ENCODE results near the gene ZNF608.

ZNF608 gene

DNA sequence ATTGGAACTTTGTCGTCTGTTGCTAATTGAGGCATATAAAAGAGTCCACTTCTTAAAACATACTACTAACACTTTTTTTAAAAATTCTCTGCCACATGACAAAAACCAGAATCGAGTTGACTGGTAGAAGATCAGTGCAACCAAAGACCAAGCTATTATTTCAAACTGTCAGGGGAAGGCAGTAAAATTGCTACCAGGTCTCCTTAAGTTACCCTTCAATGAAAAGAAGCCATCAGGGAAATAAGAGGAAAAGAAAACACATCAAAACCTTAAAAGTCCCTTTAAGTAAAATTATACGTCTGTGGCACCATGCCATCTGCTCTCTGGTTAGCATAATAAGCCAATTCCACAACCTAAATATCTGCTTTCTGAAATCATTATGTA is 9.6 kb downstream of the ZNF608 start:
- no peak for DNase-seq (ENCODE audit: low read depth)

DNA sequence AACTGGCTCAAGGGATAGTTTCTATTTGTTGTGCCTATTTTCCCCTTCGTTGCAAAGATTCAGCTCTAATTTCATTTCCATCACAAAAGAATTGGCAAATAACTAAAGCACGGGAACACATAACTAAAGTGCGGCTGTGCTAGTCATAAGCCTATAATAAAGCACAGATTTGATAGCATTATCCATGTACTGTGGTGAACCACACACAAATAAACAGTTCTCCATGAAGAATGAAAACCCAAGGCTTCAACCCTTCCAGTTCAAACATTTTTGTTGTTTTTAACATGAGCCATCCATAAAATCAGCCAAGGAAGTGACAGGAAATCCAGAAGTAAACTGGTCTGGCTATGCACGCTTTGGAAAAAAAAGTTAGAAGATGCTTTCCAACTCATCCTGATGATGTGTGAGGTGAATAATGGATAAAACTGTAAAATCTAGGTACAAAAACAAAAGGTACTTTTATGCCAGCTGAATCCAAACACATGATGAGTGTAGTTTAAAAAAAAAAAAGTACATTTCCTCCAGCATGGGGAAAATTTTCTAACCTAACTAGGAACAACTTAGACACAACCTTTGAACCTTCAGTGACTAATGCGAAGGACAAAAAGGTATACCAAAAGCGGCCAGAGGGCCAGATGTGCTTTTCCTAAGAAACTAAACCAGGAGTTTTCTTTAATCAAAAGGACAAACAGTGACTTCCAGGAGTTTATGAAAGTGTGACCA is 10.2 kb downstream of the ZNF608 start:
- DNase-seq (ENCODE audit: low read depth) = no peak

DNA sequence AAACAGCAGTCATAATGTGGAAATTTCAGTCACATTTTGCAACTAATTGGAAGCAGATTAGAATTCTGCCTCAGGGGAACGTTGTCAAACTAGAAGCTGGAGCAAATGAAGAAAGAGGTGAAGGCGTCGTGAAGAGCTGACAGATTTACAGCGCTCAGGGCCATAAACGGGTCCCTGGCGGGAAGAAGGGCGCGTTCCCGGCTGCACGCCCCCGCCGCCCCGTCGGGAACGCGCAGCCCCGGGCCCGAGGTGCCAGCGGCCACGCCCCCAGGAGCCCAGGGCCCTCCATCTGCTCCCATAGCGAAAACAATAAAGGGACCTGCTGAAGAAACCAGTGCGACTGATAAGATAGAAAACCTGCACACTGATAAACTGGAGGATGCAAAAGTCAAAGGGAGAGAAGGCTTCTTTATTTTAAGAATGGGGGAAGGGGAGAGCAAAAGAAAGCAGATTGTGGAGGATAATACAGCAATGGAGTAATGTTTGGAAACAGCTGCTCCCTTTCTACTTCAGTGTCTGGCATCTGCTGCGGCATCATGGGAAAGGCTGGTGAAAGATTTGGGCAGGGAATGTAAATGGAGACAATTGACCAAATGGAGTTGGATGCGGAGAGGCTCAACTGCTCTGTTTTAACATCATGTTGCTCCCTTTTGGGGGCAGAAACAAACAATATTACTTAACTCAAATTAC is 11.1 kb downstream of the ZNF608 start:
- DNase-seq (ENCODE audit: low read depth) = no peak

- no peak for DNase-seq (ENCODE audit: low read depth)
Observed at GRCh38 chr5:124734574-124735168, 11.8 kb downstream of the ZNF608 start.

DNA sequence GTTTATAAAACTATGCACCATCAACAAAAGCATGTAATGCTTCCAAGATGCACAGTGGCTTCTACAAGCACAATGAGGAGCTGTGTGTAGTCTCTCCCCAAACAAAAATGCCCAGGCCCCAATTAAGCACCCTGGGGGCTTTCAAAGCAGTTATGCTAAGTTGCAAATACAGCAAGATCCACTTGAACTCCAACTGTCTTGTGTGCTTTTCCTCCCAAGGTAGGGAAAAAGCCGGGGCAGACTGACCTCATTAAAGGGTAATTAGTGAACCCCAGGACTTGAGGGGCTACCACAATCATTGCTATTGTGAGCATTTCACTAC is 13.1 kb downstream of the ZNF608 start:
- no peak for DNase-seq (ENCODE audit: low read depth)

DNA sequence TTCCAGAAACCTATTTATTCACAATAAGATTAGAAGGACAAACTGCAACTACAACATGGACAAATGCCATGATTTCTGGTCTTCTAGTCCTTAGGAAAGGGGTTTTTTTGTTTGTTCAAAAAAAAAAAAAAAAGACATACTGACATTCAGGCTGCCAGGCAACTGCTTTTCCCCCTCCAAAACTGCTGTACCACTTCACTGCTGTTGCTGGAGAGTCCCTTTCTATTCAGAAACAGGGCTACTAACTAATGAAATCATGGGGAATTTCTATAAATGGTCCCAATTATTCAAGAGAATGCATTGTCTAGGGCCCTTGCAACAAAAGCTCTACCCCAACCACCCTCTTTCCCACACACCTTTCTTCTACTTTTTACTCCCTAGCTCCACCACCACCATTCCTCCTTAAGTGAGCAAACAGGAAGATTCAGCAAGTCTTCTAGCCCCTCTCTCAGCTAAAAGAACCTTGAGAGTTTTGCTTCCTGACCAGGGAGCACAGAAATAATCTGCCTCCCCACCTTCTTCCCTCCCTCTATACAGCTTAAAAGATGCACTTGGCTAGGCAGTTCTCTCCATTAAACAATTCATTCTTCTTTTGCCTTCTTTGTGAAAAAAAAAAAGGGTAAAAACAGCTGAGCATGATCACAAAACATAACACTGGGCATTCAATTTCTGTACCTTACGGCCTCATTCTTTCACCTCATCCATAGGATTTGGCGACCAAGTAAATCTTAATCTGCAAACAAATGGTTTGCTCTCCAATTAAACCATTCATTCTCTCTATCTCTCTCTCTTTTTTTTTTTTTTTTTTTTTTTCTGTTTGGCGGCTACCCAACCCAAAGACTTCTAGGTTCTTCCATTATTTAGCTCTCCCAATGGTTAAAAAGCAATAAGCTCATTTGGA is 13.8 kb downstream of the ZNF608 start:
- no peak for DNase-seq (ENCODE audit: low read depth)

- no peak for DNase-seq (ENCODE audit: low read depth)
Observed at GRCh38 chr5:124730381-124730780, 16.1 kb downstream of the ZNF608 start.

DNA sequence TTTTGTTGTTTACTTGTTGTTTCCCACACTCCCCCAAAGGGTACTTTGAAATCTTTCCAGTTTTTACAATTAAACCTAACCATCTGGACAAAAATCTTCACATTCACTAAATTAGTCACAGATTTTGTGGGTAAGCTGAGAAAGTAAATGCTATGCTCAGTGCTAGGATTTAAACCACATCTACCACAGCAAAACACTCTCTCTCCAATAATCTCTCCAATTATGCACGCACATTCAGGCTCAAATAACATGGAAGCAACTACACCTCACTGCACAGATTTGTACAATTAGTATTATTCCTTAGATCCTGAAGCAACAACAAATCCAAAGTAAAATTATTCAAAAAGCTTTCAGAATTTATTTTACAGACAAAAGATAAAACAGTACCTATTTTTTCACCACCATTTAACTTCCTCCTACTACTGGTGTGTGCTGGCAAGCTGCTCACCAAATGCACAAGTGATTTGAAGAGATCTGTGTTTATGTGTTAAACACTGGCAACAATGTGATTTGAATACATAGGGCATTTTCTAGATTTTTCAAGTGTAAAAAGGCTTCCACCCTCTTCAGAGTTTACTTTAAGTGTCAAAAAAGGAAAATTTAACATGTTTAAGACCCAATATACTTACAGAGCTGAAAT is 16.6 kb downstream of the ZNF608 start:
- DNase-seq (ENCODE audit: low read depth) = no peak

- DNase-seq (ENCODE audit: low read depth) = no peak
Observed at GRCh38 chr5:124728968-124729332, 17.5 kb downstream of the ZNF608 start.

DNA sequence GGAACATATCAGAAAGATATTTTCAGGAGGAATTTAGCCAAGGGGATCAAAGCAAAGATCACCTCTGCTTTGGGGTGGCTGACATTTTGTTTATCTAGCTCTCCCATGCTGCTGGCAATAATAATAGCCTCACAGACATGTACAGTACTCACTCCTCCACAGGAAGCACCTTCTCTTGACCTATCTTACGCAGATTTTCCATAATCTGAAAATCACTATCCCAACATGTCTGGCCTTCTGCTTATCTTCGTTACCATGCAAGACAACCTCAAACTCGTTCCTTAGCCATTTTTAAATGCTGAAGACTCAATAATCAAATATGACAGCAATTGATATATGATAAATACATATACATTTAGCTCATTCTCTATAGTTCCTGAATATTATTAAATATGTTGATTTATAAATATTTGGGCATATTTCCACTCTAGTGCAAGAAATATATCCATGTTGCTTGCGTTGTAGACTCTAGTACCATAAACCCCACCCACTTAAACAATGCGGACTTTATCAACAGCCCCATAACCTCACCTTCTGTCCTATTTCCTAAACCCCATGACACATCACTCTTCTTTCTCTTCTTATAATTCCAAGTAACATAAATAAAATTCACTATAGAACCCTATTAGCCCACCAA is 18.0 kb downstream of the ZNF608 start:
- no peak for DNase-seq (ENCODE audit: low read depth)

- DNase-seq (ENCODE audit: low read depth) = no peak
Observed at GRCh38 chr5:124726631-124727362, 19.6 kb downstream of the ZNF608 start.

DNA sequence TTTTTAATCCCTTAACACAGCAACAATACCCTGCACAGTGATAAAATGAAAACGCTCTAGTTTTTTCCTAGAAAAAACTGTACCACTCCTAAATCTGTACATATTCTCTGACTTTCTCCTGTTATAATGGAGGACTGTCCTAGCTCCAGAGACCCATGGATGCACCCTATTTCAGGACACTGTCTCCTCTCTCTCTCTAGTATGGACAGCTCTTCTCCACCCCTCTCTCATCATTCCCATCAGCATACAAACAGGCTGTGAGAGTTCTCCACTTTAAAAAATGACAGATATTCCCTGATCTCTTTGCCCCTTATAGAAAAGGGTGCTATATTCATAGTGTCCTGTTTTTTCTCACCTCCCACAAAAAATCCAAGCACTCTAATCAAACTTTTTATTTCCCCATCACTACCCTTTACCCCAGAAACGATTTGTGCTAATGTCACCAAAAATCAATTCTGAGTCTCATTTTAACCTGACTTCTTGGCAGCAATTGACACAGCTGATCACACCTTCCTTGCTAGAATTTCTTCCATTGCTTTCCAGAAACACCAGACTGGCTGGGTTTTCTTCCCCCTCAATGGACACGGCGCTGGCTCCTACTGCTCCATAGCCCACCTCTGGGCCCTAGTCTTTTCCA is 20.7 kb downstream of the ZNF608 start:
- DNase-seq (ENCODE audit: low read depth) = no peak

DNA sequence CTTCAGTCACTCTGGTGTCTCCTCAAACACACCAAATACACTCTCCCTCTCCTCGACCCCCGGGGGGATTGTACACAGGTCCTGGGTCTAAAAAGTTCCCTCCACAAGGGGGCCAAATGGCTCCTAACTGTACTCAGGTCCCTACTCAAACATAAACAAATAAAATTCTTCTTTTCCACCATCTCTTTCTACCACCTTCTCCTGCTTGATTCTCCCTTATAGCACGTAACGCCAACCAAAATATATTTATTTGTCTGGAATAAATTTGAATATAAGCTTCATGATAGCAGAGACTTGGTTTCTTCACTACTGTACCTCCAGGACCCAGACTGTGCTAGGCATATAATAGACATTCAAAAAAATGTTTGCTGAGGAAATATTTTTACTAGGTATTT is 21.4 kb downstream of the ZNF608 start:
- DNase-seq (ENCODE audit: low read depth) = no peak

DNA sequence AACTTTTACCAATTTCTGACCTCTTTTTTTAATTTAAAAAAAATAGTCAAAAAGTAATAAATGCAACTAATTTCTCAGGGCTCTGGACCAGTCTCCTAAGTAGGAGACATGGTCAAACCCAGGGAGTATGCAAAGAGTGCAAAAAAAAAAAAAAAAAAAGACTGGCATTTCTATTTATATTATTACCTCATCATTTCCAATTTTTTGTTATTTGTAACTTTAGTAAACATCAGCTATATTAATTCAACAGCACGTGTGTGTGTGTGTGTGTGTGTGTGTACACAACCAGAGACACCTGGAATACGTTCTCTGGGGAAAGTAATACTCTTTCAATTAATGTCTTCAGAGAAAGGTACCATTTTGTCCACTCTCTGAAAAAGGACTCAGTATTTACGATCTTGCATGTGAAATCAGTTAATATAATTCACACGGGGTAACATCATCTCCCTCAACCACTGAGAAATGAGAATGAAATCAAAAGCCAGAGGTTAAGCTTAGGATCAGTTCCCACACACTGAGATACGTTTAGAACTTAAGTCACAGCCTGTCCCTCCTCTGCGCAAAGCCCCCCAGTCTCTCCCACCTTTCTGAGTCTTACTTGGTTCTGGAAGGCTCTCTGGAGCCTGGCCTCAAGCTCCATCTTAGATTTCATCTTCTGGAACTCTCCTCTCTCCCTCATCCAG is 21.9 kb downstream of the ZNF608 start:
- DNase-seq (ENCODE audit: low read depth) = no peak

GRCh38 chr5:124721229-124721735 is 25.2 kb downstream of the ZNF608 start:
- DNase-seq (ENCODE audit: low read depth) = no peak

- DNase-seq (ENCODE audit: low read depth) = no peak
Observed at GRCh38 chr5:124720593-124720992, 25.8 kb downstream of the ZNF608 start.

- no peak for DNase-seq (ENCODE audit: low read depth)
Observed at GRCh38 chr5:124719113-124719967, 27.1 kb downstream of the ZNF608 start.

GRCh38 chr5:124718380-124718789 is 28.1 kb downstream of the ZNF608 start:
- no peak for DNase-seq (ENCODE audit: low read depth)

DNA sequence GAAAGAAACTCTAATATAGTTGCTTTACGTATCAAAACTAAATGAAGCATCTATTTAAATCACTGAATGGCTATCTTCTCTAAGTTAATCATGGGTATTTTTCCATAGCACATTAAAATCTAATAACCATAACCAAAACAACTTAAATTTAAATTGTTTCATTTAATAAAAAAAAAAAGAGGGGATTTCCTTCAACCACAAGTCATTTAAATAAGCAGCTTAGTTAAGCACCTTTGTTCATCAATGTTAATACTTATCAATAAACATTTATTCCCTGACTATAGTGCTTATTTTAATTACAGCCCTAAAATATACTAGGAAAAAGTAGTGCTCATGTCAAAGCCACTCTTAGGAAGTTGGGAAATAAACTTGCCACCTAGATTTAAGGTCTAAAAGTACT is 30.3 kb downstream of the ZNF608 start:
- DNase-seq (ENCODE audit: low read depth) = no peak
